ENCODE results near the gene SLC30A2. TPM values are rescaled to one million over a fixed set of nuclear protein-coding genes. Genes with fewer than 3 reads are reported as not detected.

The SLC30A2 gene
- total and polyA plus RNA-seq, 2 of the 13 experiments (the other 11 are each of a cell fraction or from before 2014, with no cell fraction given), result not detected

DNA sequence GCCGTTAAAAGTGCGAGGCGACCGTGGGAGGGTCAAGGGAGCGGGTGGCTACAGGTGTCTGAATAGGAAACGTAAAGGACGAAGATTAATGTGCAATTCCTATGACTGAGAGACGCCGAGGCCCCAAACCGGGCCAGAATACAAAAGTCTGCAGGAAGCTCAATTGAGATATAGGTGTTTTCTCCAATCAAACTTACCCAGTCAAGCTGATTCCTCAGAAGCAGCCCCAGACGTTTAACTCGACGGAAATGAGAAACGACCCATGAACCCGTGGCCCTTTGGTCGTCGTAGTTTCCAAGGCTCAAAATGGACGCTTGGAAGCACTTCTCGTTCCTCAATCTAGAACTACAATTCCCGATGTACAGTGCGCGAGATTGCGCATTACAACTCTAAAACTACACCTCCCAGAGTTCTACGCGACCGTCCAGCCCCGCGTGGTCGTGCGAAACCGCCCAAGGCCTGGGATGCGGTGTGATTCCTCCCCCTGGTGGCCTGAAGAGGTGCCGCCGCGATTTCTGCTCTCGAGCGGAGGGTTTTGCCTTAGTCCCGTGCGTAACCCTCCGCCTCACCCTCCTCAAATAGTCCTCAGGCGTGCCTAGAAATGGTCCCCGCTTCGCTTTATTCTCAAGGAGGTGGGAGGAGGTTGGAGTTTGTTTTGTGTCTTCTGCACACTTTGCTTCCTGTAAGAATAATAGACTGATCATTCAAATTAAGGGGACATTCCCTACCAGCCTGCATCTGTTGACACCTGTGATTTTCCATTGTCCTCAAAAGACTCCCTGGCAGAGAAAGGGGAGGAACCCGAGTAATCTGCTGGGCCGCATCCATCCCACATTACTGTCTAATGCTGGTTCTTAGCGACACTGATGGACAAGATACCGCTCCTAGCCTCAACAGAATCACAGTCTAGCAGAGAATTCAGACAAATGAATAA is 47.8 kb downstream of the SLC30A2 start, which contains the start of gene PAFAH2 (continued):
- TF ChIP-seq NR3C1 (CRISPR knock-in tag; IDR thresholded peaks at IDR 0.05) (no peak), ZNF646 (CRISPR knock-in tag; IDR thresholded peaks at IDR 0.05) (no peak), RARA (CRISPR knock-in tag; IDR thresholded peaks at IDR 0.05) (peak; percentile 69), SP5 (CRISPR knock-in tag; IDR thresholded peaks at IDR 0.05; ENCODE audit: borderline replicate concordance, low read depth) (peak; percentile 45; the same call in 1 of the 2 replicates), KLF6 (CRISPR knock-in tag; IDR thresholded peaks at IDR 0.05) (peak; percentile 81; the same call in 1 of the 2 replicates), ZNF263 (CRISPR knock-in tag; IDR thresholded peaks at IDR 0.05) (peak; percentile 75; the same call in 1 of the 2 replicates), FLYWCH1 (CRISPR knock-in tag; IDR thresholded peaks at IDR 0.05) (no peak), SYNCRIP (IDR thresholded peaks at IDR 0.05; ENCODE audit: insufficient read depth, low read depth, low read length) (no peak), ZNF768 (CRISPR knock-in tag; IDR thresholded peaks at IDR 0.05) (peak; percentile 68), PCBP1 (IDR thresholded peaks at IDR 0.05; ENCODE audit: borderline replicate concordance, low read depth, low read length) (peak; percentile 100), MAFK (conservative IDR thresholded peaks at IDR 0.05 in 1 of 2, IDR thresholded peaks at IDR 0.05 in 1 of 2; ENCODE audit: low read length in 2 of 2) (0 out of 4 replicates have a peak, but pooled peaks of 1 of the 2 experiments have one; percentile 19), U2AF2 (IDR thresholded peaks at IDR 0.05; ENCODE audit: low read depth, low read length) (peak; percentile 77; the same call in 1 of the 2 replicates), ASH2L (IDR thresholded peaks at IDR 0.05; ENCODE audit: insufficient read length, low read depth, low read length) (peak; percentile 63)
- TF ChIP-seq, protein P1, sequence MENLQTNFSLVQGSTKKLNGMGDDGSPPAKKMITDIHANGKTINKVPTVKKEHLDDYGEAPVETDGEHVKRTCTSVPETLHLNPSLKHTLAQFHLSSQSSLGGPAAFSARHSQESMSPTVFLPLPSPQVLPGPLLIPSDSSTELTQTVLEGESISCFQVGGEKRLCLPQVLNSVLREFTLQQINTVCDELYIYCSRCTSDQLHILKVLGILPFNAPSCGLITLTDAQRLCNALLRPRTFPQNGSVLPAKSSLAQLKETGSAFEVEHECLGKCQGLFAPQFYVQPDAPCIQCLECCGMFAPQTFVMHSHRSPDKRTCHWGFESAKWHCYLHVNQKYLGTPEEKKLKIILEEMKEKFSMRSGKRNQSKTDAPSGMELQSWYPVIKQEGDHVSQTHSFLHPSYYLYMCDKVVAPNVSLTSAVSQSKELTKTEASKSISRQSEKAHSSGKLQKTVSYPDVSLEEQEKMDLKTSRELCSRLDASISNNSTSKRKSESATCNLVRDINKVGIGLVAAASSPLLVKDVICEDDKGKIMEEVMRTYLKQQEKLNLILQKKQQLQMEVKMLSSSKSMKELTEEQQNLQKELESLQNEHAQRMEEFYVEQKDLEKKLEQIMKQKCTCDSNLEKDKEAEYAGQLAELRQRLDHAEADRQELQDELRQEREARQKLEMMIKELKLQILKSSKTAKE (CRISPR knock-in tag; IDR thresholded peaks at IDR 0.05; ENCODE audit: borderline replicate concordance), result no peak
- TF ChIP-seq, protein P2, sequence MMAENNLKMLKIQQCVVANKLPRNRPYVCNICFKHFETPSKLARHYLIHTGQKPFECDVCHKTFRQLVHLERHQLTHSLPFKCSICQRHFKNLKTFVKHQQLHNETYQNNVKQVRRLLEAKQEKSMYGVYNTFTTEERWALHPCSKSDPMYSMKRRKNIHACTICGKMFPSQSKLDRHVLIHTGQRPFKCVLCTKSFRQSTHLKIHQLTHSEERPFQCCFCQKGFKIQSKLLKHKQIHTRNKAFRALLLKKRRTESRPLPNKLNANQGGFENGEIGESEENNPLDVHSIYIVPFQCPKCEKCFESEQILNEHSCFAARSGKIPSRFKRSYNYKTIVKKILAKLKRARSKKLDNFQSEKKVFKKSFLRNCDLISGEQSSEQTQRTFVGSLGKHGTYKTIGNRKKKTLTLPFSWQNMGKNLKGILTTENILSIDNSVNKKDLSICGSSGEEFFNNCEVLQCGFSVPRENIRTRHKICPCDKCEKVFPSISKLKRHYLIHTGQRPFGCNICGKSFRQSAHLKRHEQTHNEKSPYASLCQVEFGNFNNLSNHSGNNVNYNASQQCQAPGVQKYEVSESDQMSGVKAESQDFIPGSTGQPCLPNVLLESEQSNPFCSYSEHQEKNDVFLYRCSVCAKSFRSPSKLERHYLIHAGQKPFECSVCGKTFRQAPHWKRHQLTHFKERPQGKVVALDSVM (CRISPR knock-in tag; IDR thresholded peaks at IDR 0.05), result peak; percentile 66
- TF ChIP-seq, protein P3, sequence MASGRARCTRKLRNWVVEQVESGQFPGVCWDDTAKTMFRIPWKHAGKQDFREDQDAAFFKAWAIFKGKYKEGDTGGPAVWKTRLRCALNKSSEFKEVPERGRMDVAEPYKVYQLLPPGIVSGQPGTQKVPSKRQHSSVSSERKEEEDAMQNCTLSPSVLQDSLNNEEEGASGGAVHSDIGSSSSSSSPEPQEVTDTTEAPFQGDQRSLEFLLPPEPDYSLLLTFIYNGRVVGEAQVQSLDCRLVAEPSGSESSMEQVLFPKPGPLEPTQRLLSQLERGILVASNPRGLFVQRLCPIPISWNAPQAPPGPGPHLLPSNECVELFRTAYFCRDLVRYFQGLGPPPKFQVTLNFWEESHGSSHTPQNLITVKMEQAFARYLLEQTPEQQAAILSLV (CRISPR knock-in tag; IDR thresholded peaks at IDR 0.05; ENCODE audit: borderline replicate concordance), result peak; percentile 91; the same call in 1 of the 2 replicates
